Endometrial microvascular endothelial cells (primary cell): Measurements from ENCODE around the gene TMEM35A. TPM values are rescaled to one million over a fixed set of nuclear protein-coding genes. Genes with fewer than 3 reads are reported as not detected.

Experiments used
- in situ Hi-C: cut with HindIII; loops from 2 replicates; pipeline ENCODE4 v1.10.0; 2017; ENCODE audit warnings: low sequenced_read_pairs, low pct_unique_long_range_greater_than_20kb; ENCODE audit errors: inconsistent ontology term
- total RNA-seq: library from RNA; depleted of rRNA; stranded (reverse); fragments of >200 nt; gene quantifications from one replicate; pipeline ENCODE4 v1.2.3, GENCODE V29; 2015; ENCODE audit errors: inconsistent ontology term

The TMEM35A gene
- total RNA-seq, 1 donor from 2014 or later, result 5.6 TPM

GRCh38 chrX:101136235-101136634, 57.6 kb downstream of the TMEM35A start:
- in situ Hi-C loops, result no loop called here

Other genes with a start within 250 kb of the TMEM35A start
- not detected for gene NOX1, start 204.5 kb upstream of the TMEM35A start, total RNA-seq
- gene XKRX, start 150.0 kb upstream of the TMEM35A start, total RNA-seq, result 1.1 TPM
- gene ARL13A, start 109.2 kb upstream of the TMEM35A start, total RNA-seq, result not detected
- gene TRMT2B, start 26.8 kb upstream of the TMEM35A start, total RNA-seq, result 18.2 TPM
- gene CENPI, start 19.3 kb downstream of the TMEM35A start, total RNA-seq, result 34.1 TPM
- 0.56 TPM for gene DRP2, start 140.9 kb downstream of the TMEM35A start, total RNA-seq
- gene TAF7L, start 212.5 kb downstream of the TMEM35A start, total RNA-seq, result 0.19 TPM